Large intestine (tissue), 3 donors: Measurements from ENCODE around the gene HCN2. TPM values are rescaled to one million over a fixed set of nuclear protein-coding genes. Genes with fewer than 3 reads are reported as not detected.
"Not testable (repeated sequence)": the region's sequence is repeated elsewhere in the genome, so short reads cannot be mapped to it uniquely, and the experiment has no call there.

Experiments
- DNase-seq, 2 donors: peaks; one replicate each; pipeline versions ENCODE4 v3.0.0 to v3.0.0-alpha.2; 2013
- H3K27ac ChIP-seq: one replicate; pipeline ENCODE4 v1.5.1; 2013; ENCODE audit warnings: low read length
- H3K27me3 ChIP-seq: 2 replicates; pipeline ENCODE4 v1.6.1; 2013; ENCODE audit warnings: low read length; ENCODE audit not compliant: control insufficient read depth, insufficient read depth
- H3K36me3 ChIP-seq: 2 replicates; pipeline ENCODE4 v1.6.1; 2013; ENCODE audit warnings: low read length; ENCODE audit not compliant: control insufficient read depth, insufficient read depth
- H3K4me1 ChIP-seq: one replicate; pipeline ENCODE4 v1.6.1; 2013; ENCODE audit warnings: low read length; ENCODE audit not compliant: control insufficient read depth, insufficient read depth
- H3K4me3 ChIP-seq: one replicate; pipeline ENCODE4 v1.5.1; 2013; ENCODE audit warnings: low read length
- H3K9me3 ChIP-seq: one replicate; pipeline ENCODE4 v1.6.1; 2013; ENCODE audit warnings: mild to moderate bottlenecking, low read depth, low read length, moderate library complexity; ENCODE audit not compliant: control insufficient read depth
- WGBS: methylation state at CpG from one replicate; pipeline ENCODE4 v1.1.5; 2013; ENCODE audit warnings: low lambda C conversion rate; ENCODE audit not compliant: insufficient coverage; 5-methylcytosine and 5-hydroxymethylcytosine counted together
- polyA plus RNA-seq: library from polyadenylated mRNA; unstranded; fragments of 120-200 nt; gene quantifications from one replicate; pipeline ENCODE4 v1.2.1, GENCODE V29; 2013

The HCN2 gene
- polyA plus RNA-seq, 1 donor: 0.76 TPM

GRCh38 chr19:621191-621590, 31.5 kb downstream of the HCN2 start:
- not testable (repeated sequence) for H3K27ac ChIP-seq, DNase-seq, H3K27me3 ChIP-seq, H3K4me3 ChIP-seq, H3K9me3 ChIP-seq, H3K4me1 ChIP-seq
- H3K36me3 ChIP-seq: peaks cover 57% of the 10 kb centered on the region
- WGBS: no CpG with 5 or more reads among the region's 48 CpGs

GRCh38 chr19:621819-622218, 32.1 kb downstream of the HCN2 start:
- Histone ChIP-seq H3K27ac (no peak overlapping the region), H3K36me3 (peaks cover 57% of the 10 kb centered on the region), H3K27me3 (no peaks in the 10 kb centered on the region), H3K9me3 (peaks cover 4% of the 10 kb centered on the region), H3K4me3 (no peak overlapping the region), H3K4me1 (no peaks in the 10 kb centered on the region)
- WGBS: no CpG with 5 or more reads among the region's 24 CpGs
- DNase-seq: no peak

GRCh38 chr19:622666-623065, 33.0 kb downstream of the HCN2 start:
- H3K27ac ChIP-seq: no peak overlapping the region
- no peak overlapping the region for H3K4me3 ChIP-seq
- DNase-seq: no peak
- H3K9me3 ChIP-seq: peaks cover 4% of the 10 kb centered on the region
- H3K4me1 ChIP-seq: no peaks in the 10 kb centered on the region
- H3K36me3 ChIP-seq: peaks cover 54% of the 10 kb centered on the region
- no CpG with 5 or more reads among the region's 37 CpGs for WGBS
- H3K27me3 ChIP-seq: no peaks in the 10 kb centered on the region

GRCh38 chr19:623175-623916, 33.7 kb downstream of the HCN2 start:
- no CpG with 5 or more reads among the region's 44 CpGs for WGBS
- H3K9me3 ChIP-seq: peaks cover 4% of the 10 kb centered on the region
- DNase-seq: no peak
- H3K36me3 ChIP-seq: peaks cover 55% of the 10 kb centered on the region
- H3K27ac ChIP-seq: no peak overlapping the region
- no peak overlapping the region for H3K4me3 ChIP-seq
- H3K27me3 ChIP-seq: no peaks in the 10 kb centered on the region
- no peaks in the 10 kb centered on the region for H3K4me1 ChIP-seq

GRCh38 chr19:623974-624373, 34.3 kb downstream of the HCN2 start:
- DNase-seq: no peak
- peaks cover 4% of the 10 kb centered on the region for H3K9me3 ChIP-seq
- 80% methylated on average over 2 of the region's 24 CpGs for WGBS
- H3K36me3 ChIP-seq: peaks cover 55% of the 10 kb centered on the region
- no peak overlapping the region for H3K4me3 ChIP-seq
- no peaks in the 10 kb centered on the region for H3K27me3 ChIP-seq
- no peak overlapping the region for H3K27ac ChIP-seq
- H3K4me1 ChIP-seq: no peaks in the 10 kb centered on the region

- Histone ChIP-seq H3K36me3 (peaks cover 55% of the 10 kb centered on the region), H3K27me3 (no peaks in the 10 kb centered on the region), H3K9me3 (peaks cover 4% of the 10 kb centered on the region), H3K27ac (no peak overlapping the region), H3K4me1 (no peaks in the 10 kb centered on the region), H3K4me3 (no peak overlapping the region)
- WGBS: no CpG with 5 or more reads among the region's 24 CpGs
- DNase-seq: no peak
Measured at GRCh38 chr19:624433-625109, 34.9 kb downstream of the HCN2 start.

GRCh38 chr19:625257-625656, 35.6 kb downstream of the HCN2 start:
- DNase-seq: no peak
- Histone ChIP-seq H3K36me3 (peaks cover 52% of the 10 kb centered on the region), H3K9me3 (peaks cover 7% of the 10 kb centered on the region), H3K27me3 (no peaks in the 10 kb centered on the region), H3K27ac (no peak overlapping the region), H3K4me1 (peaks cover 2% of the 10 kb centered on the region), H3K4me3 (no peak overlapping the region)
- 89% methylated on average over 3 of the region's 5 CpGs for WGBS

- not testable (repeated sequence) for H3K4me1 ChIP-seq, DNase-seq, H3K27me3 ChIP-seq, H3K4me3 ChIP-seq, H3K9me3 ChIP-seq, H3K27ac ChIP-seq
- no CpG with 5 or more reads among the region's 7 CpGs for WGBS
- peaks cover 57% of the 10 kb centered on the region for H3K36me3 ChIP-seq
Measured at GRCh38 chr19:626566-626965, 36.9 kb downstream of the HCN2 start.

- DNase-seq: no peak
- Histone ChIP-seq H3K4me3 (no peak overlapping the region), H3K27ac (no peak overlapping the region), H3K4me1 (peaks cover 12% of the 10 kb centered on the region), H3K36me3 (peaks cover 49% of the 10 kb centered on the region), H3K27me3 (no peaks in the 10 kb centered on the region), H3K9me3 (peaks cover 3% of the 10 kb centered on the region)
- 100% methylated on average over 1 of the region's 19 CpGs for WGBS
Measured at GRCh38 chr19:628168-628567, 38.5 kb downstream of the HCN2 start.

GRCh38 chr19:629515-629914, 39.8 kb downstream of the HCN2 start:
- not testable (repeated sequence) for H3K27me3 ChIP-seq

More at GRCh38 chr19:629515-629914, 39.8 kb downstream of the HCN2 start:
- peaks cover 37% of the 10 kb centered on the region for H3K36me3 ChIP-seq
- not testable (repeated sequence) for H3K4me3 ChIP-seq, DNase-seq, H3K27ac ChIP-seq, H3K9me3 ChIP-seq
- H3K4me1 ChIP-seq: peaks cover 17% of the 10 kb centered on the region
- no CpG with 5 or more reads among the region's 25 CpGs for WGBS
